ES-I3 (cell line): ENCODE data around the gene TRIP4.

Experiments
- H3K36me3 ChIP-seq: 2 replicates; pipeline ENCODE4 v1.6.1; 2013; ENCODE audit warnings: mild to moderate bottlenecking, low read length, control low read depth, moderate library complexity; ENCODE audit not compliant: insufficient read depth
- H3K4me1 ChIP-seq: 2 replicates; pipeline ENCODE4 v1.6.1; 2013; ENCODE audit warnings: mild to moderate bottlenecking, control low read depth, low read length; ENCODE audit not compliant: insufficient read depth
- H3K9ac ChIP-seq: 2 replicates; pipeline ENCODE4 v1.6.1; 2013; ENCODE audit warnings: low read depth, mild to moderate bottlenecking, low read length, moderate library complexity
- H3K9me3 ChIP-seq: 2 replicates; pipeline ENCODE4 v1.6.1; 2013; ENCODE audit warnings: mild to moderate bottlenecking, low read length, moderate library complexity; ENCODE audit not compliant: control insufficient read depth, insufficient read depth

Gene TRIP4

GRCh38 chr15:64503197-64503596 lies 115.6 kb downstream of the TRIP4 start:
- H3K9me3 ChIP-seq: no peaks in the 10 kb centered on the region
- no peak overlapping the region for H3K9ac ChIP-seq
- H3K36me3 ChIP-seq: peaks cover 13% of the 10 kb centered on the region
- H3K4me1 ChIP-seq: peaks cover 12% of the 10 kb centered on the region

GRCh38 chr15:64503640-64504039 lies 116.0 kb downstream of the TRIP4 start:
- H3K4me1 ChIP-seq: peaks cover 12% of the 10 kb centered on the region
- no peaks in the 10 kb centered on the region for H3K9me3 ChIP-seq
- H3K36me3 ChIP-seq: peaks cover 11% of the 10 kb centered on the region
- H3K9ac ChIP-seq: no peak overlapping the region
